Tibial artery (tissue), 4 donors: ENCODE results near the gene KIAA2012.
"Not testable (repeated sequence)": the region's sequence is repeated elsewhere in the genome, so short reads cannot be mapped to it uniquely, and the experiment has no call there.

Experiments
- DNase-seq, 2 donors: peaks; one replicate each; pipeline ENCODE4 v3.0.0-alpha.2; 2019
- H3K27ac ChIP-seq, 2 donors: fragments of 200-600 bp; sonication (generic) in 1 of 2; 1 replicate in 1 of 2; 2 replicates in 1 of 2; pipeline ENCODE4 v1.5.1; 2018 to 2019; ENCODE audit warnings: mild to moderate bottlenecking in 1 of 2
- H3K27me3 ChIP-seq, 2 donors: fragments of 200-600 bp; sonication (generic) in 1 of 2; one replicate each; pipeline versions ENCODE4 v1.5.1 to v1.6.0; 2016 to 2019
- H3K36me3 ChIP-seq, 3 donors: fragments of 200-600 bp; sonication (generic) in 2 of 3; one replicate each; pipeline ENCODE4 v1.5.1; 2016 to 2019; ENCODE audit warnings: mild to moderate bottlenecking in 2 of 3
- H3K4me1 ChIP-seq, 4 donors: fragments of 200-600 bp; sonication (generic) in 2 of 4; 1 replicate in 3 of 4; 2 replicates in 1 of 4; pipeline ENCODE4 v1.5.1; 2016 to 2019
- H3K4me3 ChIP-seq, 2 donors: fragments of 200-600 bp; sonication (generic) in 1 of 2; 1 replicate in 1 of 2; 2 replicates in 1 of 2; pipeline ENCODE4 v1.5.1; 2018 to 2019; ENCODE audit warnings: mild to moderate bottlenecking in 2 of 2
- H3K9me3 ChIP-seq, 3 donors: fragments of 200-600 bp; sonication (generic) in 1 of 3; one replicate each; pipeline ENCODE4 v1.5.1; 2016 to 2019
- intact Hi-C: fragments of 100-400 bp; cut with DNase I; formaldehyde crosslinking; loops from one replicate; pipeline ENCODE4 v1.15.0; 2023; ENCODE audit warnings: low total_unique reads
- TF ChIP-seq, protein P1 (sequence below), 2 experiments: fragments of 200-600 bp in 1 of 2; fragments of 450-650 bp in 1 of 2; IDR thresholded peaks; one replicate each; pipeline ENCODE4 v1.5.1; 2017 to 2019; ENCODE audit warnings: antibody characterized with exemption in 2 of 2, mild to moderate bottlenecking in 1 of 2, moderate library complexity in 1 of 2

The KIAA2012 gene

DNA sequence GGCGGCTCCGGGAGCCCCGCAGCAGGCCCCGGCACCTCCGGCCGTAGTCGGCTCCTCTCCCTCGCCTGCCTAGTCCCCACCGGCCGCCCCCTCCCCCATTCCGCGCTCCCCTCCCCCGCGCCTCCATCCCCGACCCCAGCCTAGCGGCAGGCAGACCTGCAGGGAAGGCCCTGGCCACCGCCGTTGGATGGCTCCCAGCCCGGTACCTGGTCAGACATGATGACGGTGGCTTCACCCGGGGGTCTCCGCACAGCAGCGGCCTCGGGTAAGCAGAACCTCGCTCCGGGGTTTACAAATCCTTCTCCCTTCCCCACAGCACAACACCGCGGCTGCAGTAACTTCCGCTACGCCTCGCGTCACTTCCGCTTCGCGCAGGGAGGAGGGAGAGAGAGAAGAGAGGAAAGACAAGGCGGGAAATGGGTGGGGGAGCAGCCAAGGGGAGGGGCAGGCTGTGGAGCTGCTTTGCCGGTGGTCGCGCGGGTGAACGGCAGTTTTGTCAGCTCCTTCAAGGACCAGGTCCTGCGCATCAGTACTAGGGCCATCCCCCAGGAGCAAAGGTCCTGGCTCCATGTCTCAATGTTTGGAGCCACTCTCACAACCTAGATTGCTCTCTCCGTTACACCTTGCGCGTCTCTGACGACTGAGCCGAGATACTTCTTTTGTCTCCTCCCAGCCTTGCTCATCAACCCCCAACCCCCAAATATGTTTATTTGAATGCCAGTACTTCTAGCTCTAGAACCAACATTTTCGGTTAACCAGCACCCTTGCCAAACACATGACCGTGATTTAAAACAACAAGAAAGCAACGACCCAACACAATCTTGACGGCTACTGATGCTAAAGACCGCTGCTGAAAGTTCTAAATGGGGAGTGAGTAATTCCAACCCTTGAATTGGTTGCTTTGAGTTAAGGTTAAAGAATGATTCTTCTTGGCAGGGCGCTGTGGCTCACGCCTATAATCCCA lies 165.5 kb downstream of the KIAA2012 start, which contains the start of gene SUMO1:
TSS of gene SUMO1 (minus strand) at position 364 of the 964 bp plus-strand sequence. CDS start at position 218, 146 bp downstream.
- DNase-seq, result peak; percentile 91 to 93
- Histone ChIP-seq H3K9me3 (no peaks in the 10 kb centered on the region), H3K27me3 (no peaks in the 10 kb centered on the region), H3K36me3 (no peaks in the 10 kb centered on the region), H3K4me3 (peak within 1 kb of the TSS; percentile 90 to 93), H3K27ac (peak within 1 kb of the TSS; percentile 93 to 94), H3K4me1 (peaks cover 6 to 28% (median 18%) of the 10 kb centered on the region in 4 donors)
- TF ChIP-seq, protein P1, sequence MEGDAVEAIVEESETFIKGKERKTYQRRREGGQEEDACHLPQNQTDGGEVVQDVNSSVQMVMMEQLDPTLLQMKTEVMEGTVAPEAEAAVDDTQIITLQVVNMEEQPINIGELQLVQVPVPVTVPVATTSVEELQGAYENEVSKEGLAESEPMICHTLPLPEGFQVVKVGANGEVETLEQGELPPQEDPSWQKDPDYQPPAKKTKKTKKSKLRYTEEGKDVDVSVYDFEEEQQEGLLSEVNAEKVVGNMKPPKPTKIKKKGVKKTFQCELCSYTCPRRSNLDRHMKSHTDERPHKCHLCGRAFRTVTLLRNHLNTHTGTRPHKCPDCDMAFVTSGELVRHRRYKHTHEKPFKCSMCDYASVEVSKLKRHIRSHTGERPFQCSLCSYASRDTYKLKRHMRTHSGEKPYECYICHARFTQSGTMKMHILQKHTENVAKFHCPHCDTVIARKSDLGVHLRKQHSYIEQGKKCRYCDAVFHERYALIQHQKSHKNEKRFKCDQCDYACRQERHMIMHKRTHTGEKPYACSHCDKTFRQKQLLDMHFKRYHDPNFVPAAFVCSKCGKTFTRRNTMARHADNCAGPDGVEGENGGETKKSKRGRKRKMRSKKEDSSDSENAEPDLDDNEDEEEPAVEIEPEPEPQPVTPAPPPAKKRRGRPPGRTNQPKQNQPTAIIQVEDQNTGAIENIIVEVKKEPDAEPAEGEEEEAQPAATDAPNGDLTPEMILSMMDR (IDR thresholded peaks at IDR 0.05), result no peak
- intact Hi-C loops, result no loop called here

DNA sequence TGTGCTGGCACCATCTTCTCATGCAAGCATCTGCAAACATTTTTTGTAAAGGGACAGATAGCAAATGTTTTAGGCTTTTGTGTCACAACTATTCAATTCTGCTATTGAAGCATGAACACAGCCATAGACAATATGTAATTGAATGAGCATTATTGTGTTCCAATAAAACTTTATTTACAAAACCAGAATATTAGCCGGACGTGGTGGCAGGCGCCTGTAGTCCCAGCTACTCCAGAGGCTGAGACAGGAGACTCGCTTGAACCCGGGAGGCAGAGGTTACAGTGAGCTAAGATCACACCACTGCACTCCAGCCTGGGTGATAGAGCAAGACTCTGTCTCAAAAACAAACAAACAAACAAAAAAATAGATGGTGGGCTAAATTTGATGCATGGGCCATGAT lies 174.7 kb downstream of the KIAA2012 start:
- DNase-seq, H3K27ac ChIP-seq, H3K4me3 ChIP-seq, intact Hi-C loops, H3K36me3 ChIP-seq, H3K4me1 ChIP-seq, H3K9me3 ChIP-seq, H3K27me3 ChIP-seq: not testable (repeated sequence)

DNA sequence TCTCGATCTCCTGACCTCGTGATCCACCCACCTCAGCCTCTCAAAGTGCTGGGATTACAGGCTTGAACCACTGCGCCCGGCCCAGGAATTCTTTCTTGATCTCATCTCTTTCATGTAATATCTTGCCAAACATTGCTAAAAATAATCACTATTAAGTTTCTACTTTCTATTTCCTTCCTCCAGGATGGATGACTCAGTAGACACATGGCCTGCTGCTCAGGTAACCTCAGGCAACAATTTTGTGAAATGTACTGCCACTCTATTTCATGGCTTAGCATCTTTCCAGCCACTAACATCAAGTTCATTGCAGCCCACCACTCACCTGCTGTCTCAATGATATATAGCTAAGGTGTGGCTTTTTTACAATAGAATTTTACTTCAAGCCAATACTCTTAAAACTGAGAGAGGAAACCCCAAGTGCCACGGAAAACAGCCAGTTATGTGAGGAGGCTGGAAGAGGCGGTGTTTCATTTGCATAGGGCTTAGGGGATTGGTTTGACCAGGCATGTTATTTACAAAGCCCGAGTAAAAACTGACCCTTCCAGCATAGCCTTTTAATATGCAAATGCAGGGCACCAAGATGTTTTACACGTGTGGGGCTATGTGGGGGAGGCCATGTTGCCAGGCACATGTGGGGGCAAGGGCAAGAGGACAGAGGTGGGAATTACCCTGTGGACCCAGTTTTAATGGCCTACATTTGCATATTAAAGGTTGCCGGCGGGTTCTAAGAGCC lies 176.6 kb downstream of the KIAA2012 start:
- Histone ChIP-seq H3K4me1 (no peaks in the 10 kb centered on the region), H3K36me3 (no peaks in the 10 kb centered on the region), H3K27me3 (peaks cover 0 to 5% of the 10 kb centered on the region in 2 donors), H3K4me3 (no peak overlapping the region), H3K27ac (no peak overlapping the region), H3K9me3 (no peaks in the 10 kb centered on the region)
- TF ChIP-seq, protein P1 (IDR thresholded peaks at IDR 0.05), result no peak
- DNase-seq, result no peak
- intact Hi-C loops, result no loop called here

DNA sequence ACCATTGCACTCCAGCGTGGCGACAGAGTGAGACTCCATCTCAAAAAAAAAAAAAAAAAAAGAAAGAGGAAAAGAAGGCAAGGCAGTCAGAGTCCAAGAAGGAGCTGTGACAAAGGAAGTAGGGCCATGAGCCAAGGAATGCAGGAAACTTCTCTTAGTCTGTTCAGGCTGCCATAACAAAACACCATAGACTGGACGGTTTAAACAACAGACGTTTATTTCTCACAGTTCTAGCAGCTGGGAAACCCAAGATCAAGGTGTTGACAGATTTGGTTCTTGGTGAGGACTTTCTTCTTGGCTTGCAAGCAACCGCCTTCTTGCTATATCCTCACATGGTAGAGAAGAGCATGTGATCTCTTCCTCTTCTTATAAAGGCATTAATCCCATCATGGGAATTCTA lies 178.4 kb downstream of the KIAA2012 start:
- TF ChIP-seq, protein P1 (IDR thresholded peaks at IDR 0.05), result no peak
- H3K4me3 ChIP-seq, result no peak overlapping the region
- no peaks in the 10 kb centered on the region for H3K36me3 ChIP-seq
- DNase-seq, result no peak
- no peaks in the 10 kb centered on the region for H3K4me1 ChIP-seq
- H3K27me3 ChIP-seq, result peaks cover 0 to 5% of the 10 kb centered on the region in 2 donors
- intact Hi-C loops, result no loop called here
- H3K9me3 ChIP-seq, result no peaks in the 10 kb centered on the region
- H3K27ac ChIP-seq, result no peak overlapping the region
